HEK293 (cell line): ENCODE measurements around the gene AK8.

ENCODE experiments used
- CTCF ChIA-PET: fragments of 350-600 bp; formaldehyde crosslinking; extraction: SDS; loops from one replicate; lab custom pipeline; 2021; ENCODE audit warnings: antibody characterized with exemption; lab: Yijun Ruan, JAX
- POLR2A ChIA-PET: fragments of 300-600 bp; formaldehyde crosslinking; extraction: SDS; loops from one replicate; lab custom pipeline; 2020; ENCODE audit warnings: antibody characterized with exemption, inconsistent platforms; lab: Yijun Ruan, JAX
- H3K27ac ChIP-seq: fragments of 200-500 bp; sonication (Bioruptor generic); 2 replicates; pipeline ENCODE4 v1.5.1; 2014; ENCODE audit warnings: low read depth, low read length, control low read depth, inconsistent platforms; ENCODE audit errors: extremely low read depth
- H3K36me3 ChIP-seq, 2 experiments: fragments of 200-500 bp in 1 of 2; sonication (Bioruptor generic) in 1 of 2; 1 replicate in 1 of 2; 2 replicates in 1 of 2; pipeline ENCODE4 v1.5.1; 2014 to 2017; ENCODE audit warnings: inconsistent platforms in 2 of 2, low read length in 2 of 2; ENCODE audit not compliant: control insufficient read depth in 2 of 2, insufficient read depth in 1 of 2
- H3K4me1 ChIP-seq: fragments of 200-500 bp; sonication (Bioruptor generic); 2 replicates; pipeline ENCODE4 v1.5.1; 2014; ENCODE audit warnings: mild to moderate bottlenecking, low read length, inconsistent platforms; ENCODE audit not compliant: control insufficient read depth, insufficient read depth
- H3K4me3 ChIP-seq: 2 replicates; pipeline ENCODE4 v1.5.1; 2011; ENCODE audit warnings: low read depth, mild to moderate bottlenecking, control low read depth, low read length, moderate library complexity
- H3K9me3 ChIP-seq: fragments of 200-500 bp; sonication (Bioruptor generic); 2 replicates; pipeline ENCODE4 v1.5.1; 2014; ENCODE audit warnings: low read depth, low read length, inconsistent platforms; ENCODE audit not compliant: control insufficient read depth, insufficient read depth
- CTCF ChIP-seq: fragments of 450-650 bp; formaldehyde crosslinking; IDR thresholded peaks from 2 replicates; pipeline ENCODE4 v1.5.1; 2016; ENCODE audit warnings: missing biosample characterization, missing genetic modification characterization
- GLI2 ChIP-seq: fragments of 450-650 bp; formaldehyde crosslinking; IDR thresholded peaks from 2 replicates; pipeline ENCODE4; 2017; ENCODE audit warnings: missing biosample characterization, missing genetic modification characterization, low read depth, borderline replicate concordance
- HOXA7 ChIP-seq: sonication (generic); formaldehyde crosslinking; IDR thresholded peaks from 2 replicates; pipeline ENCODE4 v1.8.1; 2022; ENCODE audit warnings: missing genetic modification reagents, borderline replicate concordance
- HOXC10 ChIP-seq: sonication (generic); formaldehyde crosslinking; IDR thresholded peaks from 2 replicates; pipeline ENCODE4 v1.8.1; 2023; ENCODE audit warnings: mild to moderate bottlenecking, missing genetic modification reagents
- KLF9 ChIP-seq: fragments of 450-650 bp; formaldehyde crosslinking; IDR thresholded peaks from 2 replicates; pipeline ENCODE4 v1.5.1; 2016; ENCODE audit warnings: missing biosample characterization, missing genetic modification characterization, low read depth
- PATZ1 ChIP-seq: fragments of 450-650 bp; formaldehyde crosslinking; IDR thresholded peaks from 2 replicates; pipeline ENCODE4 v1.5.1; 2016; ENCODE audit warnings: missing biosample characterization, missing genetic modification characterization
- PRDM6 ChIP-seq: fragments of 450-650 bp; formaldehyde crosslinking; IDR thresholded peaks from 2 replicates; pipeline ENCODE4 v1.5.1; 2017; ENCODE audit warnings: missing biosample characterization, missing genetic modification characterization
- YY1 ChIP-seq: fragments of 450-650 bp; formaldehyde crosslinking; IDR thresholded peaks from 2 replicates; pipeline ENCODE4 v1.5.1; 2018; ENCODE audit warnings: missing biosample characterization, missing genetic modification characterization
- ZBTB20 ChIP-seq: fragments of 450-650 bp; formaldehyde crosslinking; IDR thresholded peaks from 2 replicates; pipeline ENCODE4 v1.5.1; 2016; ENCODE audit warnings: missing biosample characterization, missing genetic modification characterization
- ZBTB49 ChIP-seq: fragments of 450-650 bp; formaldehyde crosslinking; IDR thresholded peaks from 2 replicates; pipeline ENCODE4 v1.5.1; 2016; ENCODE audit warnings: missing biosample characterization, missing genetic modification characterization, low read depth
- ZBTB8A ChIP-seq: fragments of 450-650 bp; formaldehyde crosslinking; IDR thresholded peaks from 2 replicates; pipeline ENCODE4 v1.5.1; 2016; ENCODE audit warnings: missing biosample characterization, missing genetic modification characterization
- ZNF133 ChIP-seq: fragments of 450-650 bp; formaldehyde crosslinking; IDR thresholded peaks from 2 replicates; pipeline ENCODE4 v1.5.1; 2016; ENCODE audit warnings: missing biosample characterization, missing genetic modification characterization
- ZNF292 ChIP-seq: fragments of 450-650 bp; formaldehyde crosslinking; IDR thresholded peaks from 2 replicates; pipeline ENCODE4 v1.5.1; 2016; ENCODE audit warnings: low read depth, missing biosample characterization, missing genetic modification characterization, borderline replicate concordance
- ZNF488 ChIP-seq: fragments of 450-650 bp; formaldehyde crosslinking; IDR thresholded peaks from 2 replicates; pipeline ENCODE4 v1.5.1; 2016; ENCODE audit warnings: missing biosample characterization, missing genetic modification characterization
- ZNF529 ChIP-seq: fragments of 450-650 bp; formaldehyde crosslinking; IDR thresholded peaks from 2 replicates; pipeline ENCODE4 v1.5.1; 2017; ENCODE audit warnings: missing genetic modification characterization, missing biosample characterization; ENCODE audit not compliant: insufficient replicate concordance
- ZNF530 ChIP-seq: fragments of 450-650 bp; formaldehyde crosslinking; IDR thresholded peaks from 2 replicates; pipeline ENCODE4 v1.5.1; 2016; ENCODE audit warnings: low read depth, missing biosample characterization, missing genetic modification characterization
- ZNF610 ChIP-seq: fragments of 450-650 bp; formaldehyde crosslinking; IDR thresholded peaks from 2 replicates; pipeline ENCODE4 v1.5.1; 2016; ENCODE audit warnings: missing biosample characterization, missing genetic modification characterization, borderline replicate concordance
- ZNF621 ChIP-seq: fragments of 450-650 bp; formaldehyde crosslinking; IDR thresholded peaks from 2 replicates; pipeline ENCODE4 v1.5.1; 2017; ENCODE audit warnings: missing biosample characterization, missing genetic modification characterization
- ZNF664 ChIP-seq: fragments of 450-650 bp; formaldehyde crosslinking; IDR thresholded peaks from 2 replicates; pipeline ENCODE4 v1.5.1; 2016; ENCODE audit warnings: missing biosample characterization, missing genetic modification characterization
- ZNF704 ChIP-seq: fragments of 450-650 bp; formaldehyde crosslinking; IDR thresholded peaks from 2 replicates; pipeline ENCODE4 v1.5.1; 2016; ENCODE audit warnings: missing biosample characterization, missing genetic modification characterization

The AK8 gene

GRCh38 chr9:132740526-132741309 lies 137.4 kb downstream of the AK8 start (continued):
- TF ChIP-seq ZBTB49 = no peak
- TF ChIP-seq ZNF529 (tag by site-specific recombination) = no peak
- no peak for TF ChIP-seq ZNF704 (tag by site-specific recombination)
- no peak for TF ChIP-seq ZBTB8A
- no peak for TF ChIP-seq GLI2
- no peak for TF ChIP-seq HOXC10 (CRISPR knock-in tag)

- H3K9me3 ChIP-seq = no peaks in the 10 kb centered on the region
- no peak overlapping the region for H3K4me3 ChIP-seq
- ChIA-PET CTCF (no interaction called here), POLR2A (no interaction called here)
- H3K36me3 ChIP-seq = no peaks in the 10 kb centered on the region
- no peak overlapping the region for H3K27ac ChIP-seq
- TF ChIP-seq ZNF621 (tag by site-specific recombination) (no peak), ZNF664 (tag by site-specific recombination) (no peak), CTCF (tag by site-specific recombination) (no peak), ZNF610 (tag by site-specific recombination) (no peak), ZNF133 (tag by site-specific recombination) (no peak), KLF9 (tag by site-specific recombination) (no peak), HOXA7 (CRISPR knock-in tag) (no peak), ZNF530 (no peak), ZBTB20 (tag by site-specific recombination) (no peak), PATZ1 (tag by site-specific recombination) (no peak), YY1 (no peak), ZNF292 (no peak), ZNF488 (tag by site-specific recombination) (no peak), PRDM6 (tag by site-specific recombination) (no peak)
- H3K4me1 ChIP-seq = peaks cover 12% of the 10 kb centered on the region; the same call in 1 of the 2 replicates
Measured at GRCh38 chr9:132739710-132740310, 138.3 kb downstream of the AK8 start.
